Vagina (tissue), 2 donors: ENCODE data around the gene SCAMP5.

ENCODE experiments used
- CTCF ChIP-seq, 3 experiments: fragments of 450-650 bp in 2 of 3; fragments of 200-600 bp in 1 of 3; sonication (generic) in 1 of 3; IDR thresholded peaks; one replicate each; pipeline ENCODE4 v1.5.1; 2017 to 2019; ENCODE audit warnings: antibody characterized with exemption in 3 of 3, mild to moderate bottlenecking in 2 of 3, moderate library complexity in 2 of 3
- POLR2A ChIP-seq, 2 donors: fragments of 450-650 bp; IDR thresholded peaks; one replicate each; pipeline ENCODE4 v1.6.1; 2017; ENCODE audit warnings: antibody characterized with exemption in 2 of 2, mild to moderate bottlenecking in 2 of 2, moderate library complexity in 2 of 2

GRCh38 chr15:74958908-74959585 lies 36.3 kb upstream of the SCAMP5 start:
- TF ChIP-seq CTCF (IDR thresholded peaks at IDR 0.05) (no peak), POLR2A (IDR thresholded peaks at IDR 0.05) (no peak)
